Smooth muscle cell of the brain vasculature (primary cell): ENCODE results near the gene SYT12.
"Not testable (repeated sequence)": the region's sequence is repeated elsewhere in the genome, so short reads cannot be mapped to it uniquely, and the experiment has no call there.

Experiments
- DNase-seq: peaks from one replicate; pipeline ENCODE4 v3.0.0-alpha.2; 2012; ENCODE audit warnings: low read depth, low spot score

The SYT12 gene

GRCh38 chr11:66996609-66997273 is 26.2 kb upstream of the SYT12 start:
- DNase-seq: no peak

- DNase-seq: no peak
These were observed 23.4 kb upstream of the SYT12 start for GRCh38 chr11:66999555-66999954.

- DNase-seq: no peak
These were observed 21.6 kb upstream of the SYT12 start for GRCh38 chr11:67001332-67001731.

- no peak for DNase-seq
These were observed 20.5 kb upstream of the SYT12 start for GRCh38 chr11:67002297-67002913.

GRCh38 chr11:67002921-67003411 is 20.0 kb upstream of the SYT12 start:
- DNase-seq: no peak

- DNase-seq: not testable (repeated sequence)
These were observed 17.7 kb upstream of the SYT12 start for GRCh38 chr11:67005200-67005599.

- no peak for DNase-seq
These were observed 16.7 kb upstream of the SYT12 start for GRCh38 chr11:67006029-67006884.

- no peak for DNase-seq
These were observed 15.8 kb upstream of the SYT12 start for GRCh38 chr11:67007126-67007525.

- DNase-seq: no peak
These were observed 12.5 kb upstream of the SYT12 start for GRCh38 chr11:67010296-67010905.

GRCh38 chr11:67013511-67014045 is 9.4 kb upstream of the SYT12 start:
- no peak for DNase-seq

- no peak for DNase-seq
These were observed 8.6 kb upstream of the SYT12 start for GRCh38 chr11:67014343-67014742.

GRCh38 chr11:67015048-67015447 is 7.9 kb upstream of the SYT12 start:
- DNase-seq: no peak

GRCh38 chr11:67016550-67016949 is 6.4 kb upstream of the SYT12 start:
- DNase-seq: no peak

GRCh38 chr11:67020949-67021348 is 2.0 kb upstream of the SYT12 start:
- DNase-seq: no peak

GRCh38 chr11:67022341-67022933 is 497 bp upstream of the SYT12 start:
- DNase-seq: no peak

- no peak for DNase-seq
These were observed 1.0 kb downstream of the SYT12 start for GRCh38 chr11:67023957-67024353.

- DNase-seq: no peak
These were observed 1.5 kb downstream of the SYT12 start for GRCh38 chr11:67024410-67024809.

- no peak for DNase-seq
These were observed 2.0 kb downstream of the SYT12 start for GRCh38 chr11:67024966-67025365.

GRCh38 chr11:67025750-67026149 is 2.8 kb downstream of the SYT12 start:
- no peak for DNase-seq

GRCh38 chr11:67026941-67027340 is 4.0 kb downstream of the SYT12 start:
- no peak for DNase-seq

GRCh38 chr11:67027483-67027930 is 4.6 kb downstream of the SYT12 start:
- no peak for DNase-seq
